Chondrocyte (in vitro differentiated cells): ENCODE measurements around the gene NOPCHAP1. TPM values are rescaled to one million over a fixed set of nuclear protein-coding genes. Genes with fewer than 3 reads are reported as not detected.

ENCODE experiments used
- DNase-seq: peaks from one replicate; pipeline ENCODE4 v3.0.0; 2021; ENCODE audit warnings: mixed read lengths, low spot score
- H3K27ac Mint-ChIP-seq: one replicate; pipeline ENCODE4 v1.8.0; 2021; ENCODE audit warnings: mild to moderate bottlenecking, moderate library complexity, mixed read lengths; ENCODE audit not compliant: unreplicated experiment
- H3K27me3 Mint-ChIP-seq: 2 replicates; pipeline ENCODE4 v1.8.0; 2021; ENCODE audit warnings: low read depth, mixed read lengths
- H3K36me3 Mint-ChIP-seq: 2 replicates; pipeline ENCODE4 v1.8.0; 2021; ENCODE audit warnings: low read depth, mixed read lengths
- H3K4me1 Mint-ChIP-seq: 2 replicates; pipeline ENCODE4 v1.8.0; 2021; ENCODE audit warnings: low read depth, mild to moderate bottlenecking, mixed read lengths
- H3K4me3 Mint-ChIP-seq: one replicate; pipeline ENCODE4 v1.8.0; 2021; ENCODE audit warnings: mild to moderate bottlenecking, moderate library complexity, mixed read lengths; ENCODE audit not compliant: unreplicated experiment
- H3K9me3 Mint-ChIP-seq: 2 replicates; pipeline ENCODE4 v1.8.0; 2021; ENCODE audit warnings: low read depth, mixed read lengths
- CTCF ChIP-seq: fragments of 200-600 bp; sonication (generic); IDR thresholded peaks from 2 replicates; pipeline ENCODE4 v1.5.0; 2021; ENCODE audit warnings: antibody characterized with exemption, mild to moderate bottlenecking, moderate library complexity
- total RNA-seq: library from RNA; stranded (reverse); gene quantifications from 3 replicates; pipeline ENCODE4 v1.2.1, GENCODE V29; 2021

Gene NOPCHAP1
- total RNA-seq, 1 donor from 2014 or later, result 11.8 TPM

GRCh38 chr12:104969343-104969742 is 16.8 kb upstream of the NOPCHAP1 start:
- Mint-ChIP-seq H3K36me3 (no peaks in the 10 kb centered on the region), H3K27me3 (no peaks in the 10 kb centered on the region), H3K4me1 (peaks cover 6% of the 10 kb centered on the region), H3K27ac (no peak overlapping the region), H3K9me3 (peaks cover 2% of the 10 kb centered on the region), H3K4me3 (no peak overlapping the region)
- DNase-seq, result no peak
- TF ChIP-seq CTCF, result no peak

GRCh38 chr12:104971306-104971705 is 14.8 kb upstream of the NOPCHAP1 start:
- Mint-ChIP-seq H3K36me3 (no peaks in the 10 kb centered on the region), H3K9me3 (no peaks in the 10 kb centered on the region), H3K27me3 (no peaks in the 10 kb centered on the region), H3K27ac (no peak overlapping the region), H3K4me1 (peaks cover 18% of the 10 kb centered on the region), H3K4me3 (no peak overlapping the region)
- TF ChIP-seq CTCF, result no peak
- DNase-seq, result no peak

GRCh38 chr12:104973250-104973649 is 12.9 kb upstream of the NOPCHAP1 start:
- no peak overlapping the region for H3K27ac Mint-ChIP-seq
- no peak for TF ChIP-seq CTCF
- H3K36me3 Mint-ChIP-seq, result no peaks in the 10 kb centered on the region
- no peaks in the 10 kb centered on the region for H3K27me3 Mint-ChIP-seq
- H3K9me3 Mint-ChIP-seq, result no peaks in the 10 kb centered on the region
- H3K4me1 Mint-ChIP-seq, result peaks cover 18% of the 10 kb centered on the region
- no peak for DNase-seq
- no peak overlapping the region for H3K4me3 Mint-ChIP-seq

- Mint-ChIP-seq H3K9me3 (no peaks in the 10 kb centered on the region), H3K27me3 (no peaks in the 10 kb centered on the region), H3K27ac (no peak overlapping the region), H3K36me3 (no peaks in the 10 kb centered on the region), H3K4me1 (peaks cover 18% of the 10 kb centered on the region), H3K4me3 (no peak overlapping the region)
- DNase-seq, result no peak
- TF ChIP-seq CTCF, result no peak
Observed at GRCh38 chr12:104974626-104975290, 11.4 kb upstream of the NOPCHAP1 start.

- no peak overlapping the region for H3K4me3 Mint-ChIP-seq
- no peak overlapping the region for H3K27ac Mint-ChIP-seq
- peaks cover 18% of the 10 kb centered on the region for H3K4me1 Mint-ChIP-seq
- TF ChIP-seq CTCF, result no peak
- no peaks in the 10 kb centered on the region for H3K36me3 Mint-ChIP-seq
- peaks cover 3% of the 10 kb centered on the region for H3K27me3 Mint-ChIP-seq
- no peaks in the 10 kb centered on the region for H3K9me3 Mint-ChIP-seq
- no peak for DNase-seq
Observed at GRCh38 chr12:104975587-104976343, 10.4 kb upstream of the NOPCHAP1 start.
